Subcutaneous abdominal adipose tissue (tissue), 5 donors: ENCODE results near the gene MLXIP.

Experiments
- H3K27ac ChIP-seq: one replicate; pipeline ENCODE4 v1.7.0; 2013; ENCODE audit warnings: low read depth, mild to moderate bottlenecking, inconsistent platforms, low read length, moderate library complexity
- H3K27me3 ChIP-seq, 5 donors: one replicate each; pipeline ENCODE4 v1.7.0; 2013; ENCODE audit warnings: low read length in 5 of 5, inconsistent platforms in 1 of 5; ENCODE audit not compliant: control insufficient read depth in 5 of 5, insufficient read depth in 4 of 5
- H3K36me3 ChIP-seq, 5 donors: one replicate each; pipeline ENCODE4 v1.7.0; 2013; ENCODE audit warnings: low read length in 5 of 5; ENCODE audit not compliant: control insufficient read depth in 5 of 5, insufficient read depth in 5 of 5
- H3K4me1 ChIP-seq, 5 donors: one replicate each; pipeline ENCODE4 v1.7.0; 2013; ENCODE audit warnings: low read length in 5 of 5, mild to moderate bottlenecking in 3 of 5, moderate library complexity in 1 of 5; ENCODE audit not compliant: control insufficient read depth in 5 of 5, insufficient read depth in 5 of 5
- H3K4me3 ChIP-seq, 5 donors: one replicate each; pipeline ENCODE4 v1.7.0; 2013; ENCODE audit warnings: low read length in 5 of 5, low read depth in 1 of 5
- H3K9ac ChIP-seq, 5 donors: one replicate each; pipeline ENCODE4 v1.7.0; 2013; ENCODE audit warnings: low read length in 5 of 5, mild to moderate bottlenecking in 4 of 5, moderate library complexity in 3 of 5
- H3K9me3 ChIP-seq, 5 donors: one replicate each; pipeline ENCODE4 v1.7.0; 2013; ENCODE audit warnings: low read length in 5 of 5; ENCODE audit not compliant: control insufficient read depth in 5 of 5
- donor health status: healthy.
- donor health status: healthy.
- donor health status: healthy.
- donor health status: healthy.
- donor health status: healthy.

The MLXIP gene

DNA sequence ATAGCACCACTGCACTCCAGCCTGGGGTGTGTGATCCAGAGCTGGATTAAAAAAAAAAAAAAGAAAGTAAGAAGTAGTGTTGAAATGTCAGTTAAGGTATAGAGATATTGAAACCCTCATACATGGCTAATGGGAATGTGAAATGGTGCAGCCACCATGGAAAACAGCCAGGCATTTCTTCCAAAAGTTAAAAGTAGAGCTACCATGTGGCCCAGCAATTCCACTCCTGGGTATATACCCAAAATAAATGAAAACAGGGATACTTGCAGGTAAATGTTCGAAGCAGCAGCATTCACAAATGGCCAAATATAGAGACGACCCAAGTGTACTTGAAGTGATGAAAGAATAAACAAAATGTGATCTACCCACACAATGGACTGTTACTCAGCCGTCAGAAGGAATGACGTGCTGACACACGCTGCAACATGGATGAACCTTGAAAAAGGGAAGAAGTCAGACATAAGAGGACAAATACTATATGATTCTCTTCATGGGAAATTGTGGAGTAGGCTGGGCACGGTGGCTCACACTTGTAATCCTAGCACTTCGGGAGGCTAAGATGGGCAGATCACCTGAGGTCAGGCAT, 80.2 kb downstream of the MLXIP start:
- Histone ChIP-seq H3K9me3 (peaks cover 0 to 2% (median 0%) of the 10 kb centered on the region in 5 donors), H3K4me3 (no peak overlapping the region), H3K36me3 (no peaks in the 10 kb centered on the region), H3K4me1 (peaks cover 0 to 3% (median 0%) of the 10 kb centered on the region in 5 donors), H3K9ac (no peak overlapping the region), H3K27ac (no peak overlapping the region), H3K27me3 (peaks cover 0 to 6% (median 0%) of the 10 kb centered on the region in 5 donors)

GRCh38 chr12:122159882-122160281, 81.3 kb downstream of the MLXIP start:
- no peaks in the 10 kb centered on the region for H3K36me3 ChIP-seq
- H3K9ac ChIP-seq, result no peak overlapping the region
- H3K4me1 ChIP-seq, result peaks cover 0 to 3% (median 0%) of the 10 kb centered on the region in 5 donors
- no peak overlapping the region for H3K4me3 ChIP-seq
- H3K9me3 ChIP-seq, result peaks cover 0 to 2% (median 0%) of the 10 kb centered on the region in 5 donors
- H3K27me3 ChIP-seq, result peaks cover 0 to 8% (median 0%) of the 10 kb centered on the region in 5 donors
- H3K27ac ChIP-seq, result no peak overlapping the region

GRCh38 chr12:122160761-122161160, 82.2 kb downstream of the MLXIP start:
- Histone ChIP-seq H3K9ac (no peak overlapping the region), H3K27ac (no peak overlapping the region), H3K4me3 (no peak overlapping the region), H3K4me1 (peaks cover 0 to 3% (median 0%) of the 10 kb centered on the region in 5 donors), H3K36me3 (no peaks in the 10 kb centered on the region), H3K27me3 (peaks cover 0 to 7% (median 0%) of the 10 kb centered on the region in 5 donors), H3K9me3 (peaks cover 0 to 2% (median 0%) of the 10 kb centered on the region in 5 donors)

- Histone ChIP-seq H3K27ac (no peak overlapping the region), H3K27me3 (peaks cover 0 to 7% (median 0%) of the 10 kb centered on the region in 5 donors), H3K9ac (no peak overlapping the region), H3K4me1 (peaks cover 0 to 3% (median 0%) of the 10 kb centered on the region in 5 donors), H3K4me3 (no peak overlapping the region), H3K9me3 (peaks cover 0 to 2% (median 0%) of the 10 kb centered on the region in 5 donors), H3K36me3 (no peaks in the 10 kb centered on the region)
These were observed 83.1 kb downstream of the MLXIP start for GRCh38 chr12:122161682-122162081.

DNA sequence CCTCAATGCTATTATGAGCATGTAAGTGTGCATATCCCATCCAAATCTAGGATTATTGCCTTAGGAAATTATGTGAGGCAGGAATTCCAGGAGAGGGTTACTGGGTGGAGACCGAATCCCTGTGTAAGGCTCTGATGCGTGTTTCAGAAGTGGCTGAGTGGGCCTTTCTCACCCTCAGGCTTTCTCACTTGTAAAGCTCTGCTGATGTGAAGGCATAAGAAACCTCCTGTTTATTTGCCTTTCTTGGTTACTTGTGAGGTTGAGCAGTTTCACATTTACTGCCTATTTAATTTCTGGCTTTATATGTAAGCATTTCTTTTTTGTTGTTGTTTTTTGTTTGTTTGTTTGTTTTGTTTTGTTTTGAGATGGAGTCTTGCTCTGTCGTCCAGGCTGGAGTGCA, 84.4 kb downstream of the MLXIP start:
- peaks cover 0 to 3% (median 0%) of the 10 kb centered on the region in 5 donors for H3K4me1 ChIP-seq
- H3K36me3 ChIP-seq, result no peaks in the 10 kb centered on the region
- H3K4me3 ChIP-seq, result no peak overlapping the region
- H3K9me3 ChIP-seq, result peaks cover 0 to 2% (median 0%) of the 10 kb centered on the region in 5 donors
- peaks cover 0 to 7% (median 0%) of the 10 kb centered on the region in 5 donors for H3K27me3 ChIP-seq
- H3K9ac ChIP-seq, result no peak overlapping the region
- no peak overlapping the region for H3K27ac ChIP-seq

DNA sequence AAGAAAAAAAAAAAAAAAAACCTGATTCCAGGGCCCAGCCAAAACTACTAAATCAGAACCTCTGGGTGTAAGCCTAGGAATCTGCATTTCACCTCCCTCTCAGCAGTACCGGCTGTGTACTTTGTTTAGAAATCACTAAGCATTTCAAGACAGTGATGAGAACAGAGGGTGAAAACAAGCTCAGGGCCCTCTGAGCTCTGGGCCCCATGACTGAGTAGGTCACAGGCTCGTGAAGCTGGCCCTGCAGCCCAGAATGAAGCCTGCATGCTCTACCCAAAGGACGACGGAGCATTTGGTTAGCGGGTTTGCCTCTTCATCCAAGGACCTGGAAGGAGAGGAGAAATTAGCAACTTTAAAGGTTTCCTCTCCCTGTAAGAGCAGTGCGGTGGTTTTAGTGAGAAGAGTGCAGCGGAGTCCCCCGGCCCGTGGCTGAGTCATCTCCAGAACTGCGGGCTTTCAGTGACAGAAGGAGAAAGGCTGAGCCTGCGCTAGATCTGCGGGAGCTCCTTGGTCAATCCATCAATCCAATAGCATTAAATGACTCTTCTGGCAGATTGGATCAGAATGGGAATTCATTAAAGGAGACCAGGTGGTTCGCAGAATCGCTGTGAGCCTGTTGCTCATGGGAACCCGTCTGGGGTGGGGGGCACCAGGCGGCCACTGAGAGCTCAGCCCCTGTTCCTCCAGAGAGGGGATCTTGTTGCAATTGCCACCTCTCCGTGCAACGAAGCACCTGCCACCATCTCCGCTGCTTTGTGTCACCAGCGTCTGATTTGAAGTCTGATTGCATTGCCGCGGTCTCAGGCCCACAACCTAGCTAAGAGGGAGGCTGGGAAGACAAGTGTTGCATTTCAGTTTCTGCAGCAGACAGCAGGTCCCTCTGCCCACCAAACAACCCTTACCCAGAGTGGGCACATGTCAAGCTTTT, 88.1 kb downstream of the MLXIP start:
- Histone ChIP-seq H3K9ac (no peak overlapping the region), H3K27me3 (peaks cover 0 to 7% (median 0%) of the 10 kb centered on the region in 5 donors), H3K4me3 (no peak overlapping the region), H3K9me3 (peaks cover 0 to 2% (median 0%) of the 10 kb centered on the region in 5 donors), H3K4me1 (peaks cover 0 to 3% (median 0%) of the 10 kb centered on the region in 5 donors), H3K27ac (no peak overlapping the region), H3K36me3 (no peaks in the 10 kb centered on the region)

DNA sequence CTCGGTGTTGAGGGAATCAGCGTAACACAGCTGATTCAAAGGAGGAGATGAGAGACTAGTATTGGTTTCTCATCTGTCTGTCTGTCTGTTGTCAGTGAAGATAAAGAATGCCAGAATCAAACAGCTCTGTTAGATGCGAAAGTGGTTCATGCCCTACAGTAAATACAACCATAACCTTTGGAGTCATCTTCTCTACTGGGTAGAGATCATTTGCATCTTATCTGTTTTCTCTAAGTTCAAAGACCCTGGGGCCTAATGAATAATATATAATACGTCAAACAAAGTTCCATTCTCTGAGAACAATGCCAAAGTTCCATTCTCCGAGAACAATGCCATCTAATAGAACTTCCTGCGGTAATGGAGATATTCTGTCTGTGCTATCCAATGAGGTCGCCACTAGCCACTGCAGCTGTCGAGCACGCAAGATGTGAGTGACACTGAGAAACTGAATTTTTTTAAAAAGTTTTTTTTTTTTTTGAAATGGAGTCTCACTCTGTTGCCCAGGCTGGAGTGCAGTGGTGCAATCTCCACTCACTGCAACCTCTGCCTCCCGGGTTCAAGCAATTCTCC, 88.9 kb downstream of the MLXIP start:
- Histone ChIP-seq H3K4me3 (no peak overlapping the region), H3K27ac (no peak overlapping the region), H3K9me3 (no peaks in the 10 kb centered on the region), H3K9ac (no peak overlapping the region), H3K36me3 (no peaks in the 10 kb centered on the region), H3K27me3 (peaks cover 0 to 5% (median 0%) of the 10 kb centered on the region in 5 donors), H3K4me1 (no peaks in the 10 kb centered on the region)

GRCh38 chr12:122168492-122168891, 89.9 kb downstream of the MLXIP start:
- Histone ChIP-seq H3K9ac (no peak overlapping the region), H3K27ac (no peak overlapping the region), H3K9me3 (no peaks in the 10 kb centered on the region), H3K4me3 (no peak overlapping the region), H3K36me3 (no peaks in the 10 kb centered on the region), H3K27me3 (peaks cover 0 to 5% (median 0%) of the 10 kb centered on the region in 5 donors), H3K4me1 (no peaks in the 10 kb centered on the region)

DNA sequence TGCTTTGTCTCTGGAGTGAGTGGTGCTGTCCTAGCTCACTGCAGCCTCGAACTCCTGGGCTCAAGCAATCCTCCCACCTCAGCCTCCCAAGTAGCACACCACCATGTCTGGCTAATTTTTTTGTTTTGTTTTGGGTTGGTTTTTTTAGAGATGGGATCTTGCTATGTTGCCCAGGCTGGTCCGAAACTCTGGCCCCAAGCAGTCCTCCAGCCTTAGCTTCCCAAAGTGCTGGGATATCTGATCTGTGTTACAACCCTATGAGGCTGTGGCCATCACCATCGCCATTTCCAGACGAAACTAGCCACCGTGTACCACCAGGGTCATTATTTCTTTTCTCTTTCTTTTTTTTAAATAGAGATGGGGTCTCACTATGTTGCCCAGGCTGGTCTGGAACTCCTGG, 92.8 kb downstream of the MLXIP start:
- Histone ChIP-seq H3K4me1 (no peaks in the 10 kb centered on the region), H3K27ac (no peak overlapping the region), H3K9me3 (no peaks in the 10 kb centered on the region), H3K9ac (no peak overlapping the region), H3K27me3 (peaks cover 0 to 5% (median 4%) of the 10 kb centered on the region in 5 donors), H3K4me3 (no peak overlapping the region), H3K36me3 (no peaks in the 10 kb centered on the region)
